Lower leg skin (tissue), 3 donors: ENCODE measurements around the gene ZNF133.

Experiments
- POLR2A ChIP-seq, 2 donors: fragments of 450-650 bp; IDR thresholded peaks; one replicate each; pipeline ENCODE4 v1.6.1; 2016 to 2017; ENCODE audit warnings: antibody characterized with exemption in 2 of 2, mild to moderate bottlenecking in 1 of 2, moderate library complexity in 1 of 2
- TF ChIP-seq, protein P1 (sequence below), 3 donors: fragments of 450-650 bp; IDR thresholded peaks; one replicate each; pipeline ENCODE4 v1.5.1; 2016; ENCODE audit warnings: antibody characterized with exemption in 3 of 3, mild to moderate bottlenecking in 3 of 3, moderate library complexity in 2 of 3

DNA sequence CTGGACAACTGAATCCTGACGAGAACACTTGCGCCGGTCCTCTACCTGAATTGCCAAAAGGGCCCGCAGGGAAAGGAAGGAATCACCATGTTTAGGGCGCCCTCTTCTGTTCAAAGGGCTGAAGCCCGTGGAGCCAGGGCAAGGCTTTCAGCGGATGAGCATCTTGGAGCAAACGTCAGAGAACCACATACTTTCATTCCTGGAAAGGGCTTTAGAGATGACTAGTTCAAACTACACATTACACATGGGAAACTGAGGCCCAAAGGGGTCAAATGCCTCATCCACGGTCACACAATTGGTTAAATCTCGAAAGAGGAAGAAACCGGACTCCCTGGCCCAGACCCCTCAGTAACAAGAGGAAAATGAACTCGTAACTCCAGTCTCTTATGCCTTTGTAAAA is 11.5 kb upstream of the ZNF133 start:
- TF ChIP-seq, protein P1, sequence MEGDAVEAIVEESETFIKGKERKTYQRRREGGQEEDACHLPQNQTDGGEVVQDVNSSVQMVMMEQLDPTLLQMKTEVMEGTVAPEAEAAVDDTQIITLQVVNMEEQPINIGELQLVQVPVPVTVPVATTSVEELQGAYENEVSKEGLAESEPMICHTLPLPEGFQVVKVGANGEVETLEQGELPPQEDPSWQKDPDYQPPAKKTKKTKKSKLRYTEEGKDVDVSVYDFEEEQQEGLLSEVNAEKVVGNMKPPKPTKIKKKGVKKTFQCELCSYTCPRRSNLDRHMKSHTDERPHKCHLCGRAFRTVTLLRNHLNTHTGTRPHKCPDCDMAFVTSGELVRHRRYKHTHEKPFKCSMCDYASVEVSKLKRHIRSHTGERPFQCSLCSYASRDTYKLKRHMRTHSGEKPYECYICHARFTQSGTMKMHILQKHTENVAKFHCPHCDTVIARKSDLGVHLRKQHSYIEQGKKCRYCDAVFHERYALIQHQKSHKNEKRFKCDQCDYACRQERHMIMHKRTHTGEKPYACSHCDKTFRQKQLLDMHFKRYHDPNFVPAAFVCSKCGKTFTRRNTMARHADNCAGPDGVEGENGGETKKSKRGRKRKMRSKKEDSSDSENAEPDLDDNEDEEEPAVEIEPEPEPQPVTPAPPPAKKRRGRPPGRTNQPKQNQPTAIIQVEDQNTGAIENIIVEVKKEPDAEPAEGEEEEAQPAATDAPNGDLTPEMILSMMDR (IDR thresholded peaks at IDR 0.05): no peak
- TF ChIP-seq POLR2A (IDR thresholded peaks at IDR 0.05): no peak
